GM12878 (cell line): ENCODE data around the gene THSD4. TPM values are rescaled to one million over a fixed set of nuclear protein-coding genes. Genes with fewer than 3 reads are reported as not detected.

Experiments used
- ATAC-seq: fragments of 200-7000 bp; cut with Tn5 transposase; 3 replicates; pipeline ENCODE4 v1.9.1; 2020; ENCODE audit warnings: mild to moderate bottlenecking, moderate library complexity
- BruUV-seq: library from RNA; stranded (reverse); fragments of 400-500 nt; replicated peaks from 2 replicates; lab custom pipeline; 2021; lab: Mats Ljungman, UMichigan
- CTCF ChIA-PET: fragments of 300-600 bp; sonication (Branson Sonifier 250); formaldehyde crosslinking; extraction: SDS; loops from one replicate; lab custom pipeline; 2021; ENCODE audit warnings: inconsistent platforms; lab: Yijun Ruan, JAX
- POLR2A ChIA-PET: fragments of 350-600 bp; formaldehyde crosslinking; extraction: SDS; loops from one replicate; lab custom pipeline; 2021; ENCODE audit warnings: inconsistent platforms; lab: Charles Lee
- RAD21 ChIA-PET: fragments of 300-600 bp; sonication (Branson Sonifier 250); formaldehyde crosslinking; loops from one replicate; lab custom pipeline; 2023; ENCODE audit warnings: antibody characterized with exemption; ENCODE audit not compliant: unreplicated experiment; lab: Charles Lee
- SMC1A ChIA-PET: fragments of 300-600 bp; sonication (Branson Sonifier 250); formaldehyde crosslinking; loops from one replicate; lab custom pipeline; 2023; ENCODE audit not compliant: unreplicated experiment, uncharacterized antibody; lab: Charles Lee
- DNase-seq: peaks from one replicate; pipeline ENCODE4 v3.0.0-alpha.2; 2011; ENCODE audit warnings: low read depth, low spot score
- FAIRE-seq: peaks from 3 replicates; lab custom pipeline; 2011; peaks lifted over from hg19 to GRCh38; lab: Jason Lieb, UNC
- H2AFZ ChIP-seq: 2 replicates; pipeline ENCODE4 v1.6.0; 2011; ENCODE audit warnings: low read depth, low read length, control low read depth; ENCODE audit not compliant: control insufficient read depth
- H3K27ac ChIP-seq: 2 replicates; pipeline ENCODE4 v1.5.1; 2011; ENCODE audit warnings: control low read depth; ENCODE audit not compliant: control insufficient read depth, insufficient read depth
- H3K27me3 ChIP-seq, 2 experiments: replicated peaks in 1 of 2; 2 replicates each; pipeline versions ENCODE4 v1.6.0 to v1.6.1; 2011; ENCODE audit warnings: low read length in 1 of 2; ENCODE audit not compliant: control insufficient read depth in 2 of 2, insufficient read depth in 2 of 2
- H3K36me3 ChIP-seq, 2 experiments: 2 replicates each; pipeline ENCODE4 v1.5.1; 2011; ENCODE audit warnings: low read length in 1 of 2; ENCODE audit not compliant: control insufficient read depth in 2 of 2, insufficient read depth in 2 of 2
- H3K4me1 ChIP-seq: 2 replicates; pipeline ENCODE4 v1.6.1; 2011; ENCODE audit warnings: mild to moderate bottlenecking, low read length, moderate library complexity, mixed read lengths; ENCODE audit not compliant: control insufficient read depth, insufficient read depth
- H3K4me2 ChIP-seq: 2 replicates; pipeline ENCODE4 v1.6.0; 2011; ENCODE audit warnings: control low read depth; ENCODE audit not compliant: control insufficient read depth, insufficient read depth
- H3K4me3 ChIP-seq: fragments of 200-600 bp; sonication (generic); 2 replicates; pipeline ENCODE4 v1.5.1; 2016
- H3K79me2 ChIP-seq: 2 replicates; pipeline ENCODE4 v1.6.0; 2011; ENCODE audit warnings: low read length; ENCODE audit not compliant: control insufficient read depth, insufficient read depth
- H3K9ac ChIP-seq: 2 replicates; pipeline ENCODE4 v1.8.0; 2011; ENCODE audit warnings: low read length, control low read depth, mixed read lengths; ENCODE audit not compliant: control insufficient read depth, insufficient read depth
- H3K9me3 ChIP-seq: replicated peaks from 3 replicates; pipeline ENCODE4 v1.5.1; 2011; ENCODE audit warnings: mild to moderate bottlenecking, low read length; ENCODE audit not compliant: control insufficient read depth, insufficient read depth
- H4K20me1 ChIP-seq: 2 replicates; pipeline ENCODE4 v1.6.0; 2011; ENCODE audit not compliant: control insufficient read depth, insufficient read depth
- HCFC1 ChIP-seq: fragments of 150-350 bp; IDR thresholded peaks from 2 replicates; pipeline ENCODE4 v1.6.1; 2014; ENCODE audit warnings: low read length
- PAX8 ChIP-seq: fragments of 450-650 bp; IDR thresholded peaks from 2 replicates; pipeline ENCODE4 v1.6.1; 2017; ENCODE audit warnings: mild to moderate bottlenecking, moderate library complexity
- SIN3A ChIP-seq: IDR thresholded peaks from 2 replicates; pipeline ENCODE4 v1.6.1; 2012; ENCODE audit warnings: low read depth, low read length, improper control_type of control experiment
- TAF1 ChIP-seq: IDR thresholded peaks from 2 replicates; pipeline ENCODE4 v1.6.1; 2011; ENCODE audit warnings: mild to moderate bottlenecking, low read depth, low read length, borderline replicate concordance
- WGBS: methylation state at CpG from one replicate; pipeline ENCODE4 v1.1.6; 2016; ENCODE audit warnings: low lambda C conversion rate; ENCODE audit not compliant: insufficient replicate concordance, insufficient coverage; ENCODE audit errors: missing lambda C conversion rate; 5-methylcytosine and 5-hydroxymethylcytosine counted together
- in situ Hi-C: fragments of 300-500 bp; cut with MboI; formaldehyde crosslinking; loops from 9 replicates; pipeline ENCODE4 v1.14.3; 2018; ENCODE audit warnings: mixed read lengths
- intact Hi-C: fragments of 100-400 bp; cut with micrococcal nuclease; formaldehyde crosslinking; loops from one replicate; pipeline ENCODE4 v1.14.2; 2022; ENCODE audit not compliant: unreplicated experiment
- polyA plus RNA-seq, 11 experiments: library from polyadenylated mRNA; depleted of rRNA in 4 of 11; unstranded in 6 of 11; stranded (reverse) in 5 of 11; fragments of >200 nt; fragmentation: Nextera tagmentation in 4 of 11; fragmentation: Illumina TruSeq in 1 of 11; extraction: Ambion mirVana in 4 of 11; extraction: Trizol in 1 of 11; gene quantifications; 1 replicate in 1 of 11; 2 replicates in 10 of 11; pipeline versions ENCODE4 v1.2.1 to v1.2.3, GENCODE V29; 2011 to 2016; ENCODE audit warnings: inconsistent platforms in 2 of 11, missing spikeins in 2 of 11, low read depth in 1 of 11
- total RNA-seq, 4 experiments: library from RNA; depleted of rRNA in 3 of 4; stranded (reverse); fragments of >200 nt in 3 of 4; fragmentation: Illumina TruSeq in 1 of 4; extraction: Trizol in 1 of 4; gene quantifications; 2 replicates each; pipeline versions ENCODE4 v1.2.1 to v1.2.3, GENCODE V29; 2013 to 2021
- TF ChIP-seq, protein P1 (sequence below), 3 experiments: IDR thresholded peaks in 2 of 3; conservative IDR thresholded peaks in 1 of 3; 2 replicates each; pipeline ENCODE4 v1.5.1; 2011; ENCODE audit warnings: low read depth in 3 of 3, low read length in 3 of 3, mild to moderate bottlenecking in 3 of 3, control low read depth in 2 of 3, moderate library complexity in 2 of 3, inconsistent platforms in 1 of 3, mixed read lengths in 1 of 3; ENCODE audit not compliant: control insufficient read depth in 2 of 3, insufficient read depth in 1 of 3; ENCODE audit errors: extremely low read depth in 1 of 3

Gene THSD4
- total and polyA plus RNA-seq, 10 of the 15 experiments (the other 5 are each of a cell fraction or from before 2014, with no cell fraction given): 0.04 to 0.13 (median 0.05) TPM; not detected in 7

DNA sequence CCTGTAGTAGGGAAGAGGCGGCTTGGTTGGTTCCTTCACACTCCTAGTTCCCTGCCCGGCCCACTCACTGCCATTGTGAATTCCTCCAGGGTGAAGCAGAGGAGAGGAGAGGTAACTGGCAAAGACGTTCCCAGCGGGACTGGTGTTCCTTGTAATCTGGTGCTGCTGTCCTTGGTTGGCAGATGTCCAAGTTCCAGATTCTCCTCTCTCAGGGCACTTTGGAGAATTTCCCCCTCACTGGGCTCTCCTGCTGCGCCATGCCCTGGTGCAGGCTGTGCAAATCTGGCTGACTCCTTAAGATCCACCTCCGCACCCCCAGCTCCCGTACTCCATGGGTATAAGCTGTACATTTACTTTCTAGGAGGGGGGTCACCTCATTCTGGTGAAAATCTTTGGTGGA is 37.3 kb downstream of the THSD4 start:
- in situ Hi-C loops: no loop called here

More for the DNA sequence above, 37.3 kb downstream of the THSD4 start:
- Histone ChIP-seq H3K9ac (no peak overlapping the region), H3K9me3 (no peaks in the 10 kb centered on the region), H2AFZ (no peak overlapping the region), H3K79me2 (no peaks in the 10 kb centered on the region), H4K20me1 (no peaks in the 10 kb centered on the region), H3K4me3 (no peak overlapping the region), H3K27me3 (no peaks in the 10 kb centered on the region), H3K4me2 (no peak overlapping the region), H3K27ac (no peak overlapping the region), H3K36me3 (no peaks in the 10 kb centered on the region), H3K4me1 (no peaks in the 10 kb centered on the region)
- TF ChIP-seq, protein P1, sequence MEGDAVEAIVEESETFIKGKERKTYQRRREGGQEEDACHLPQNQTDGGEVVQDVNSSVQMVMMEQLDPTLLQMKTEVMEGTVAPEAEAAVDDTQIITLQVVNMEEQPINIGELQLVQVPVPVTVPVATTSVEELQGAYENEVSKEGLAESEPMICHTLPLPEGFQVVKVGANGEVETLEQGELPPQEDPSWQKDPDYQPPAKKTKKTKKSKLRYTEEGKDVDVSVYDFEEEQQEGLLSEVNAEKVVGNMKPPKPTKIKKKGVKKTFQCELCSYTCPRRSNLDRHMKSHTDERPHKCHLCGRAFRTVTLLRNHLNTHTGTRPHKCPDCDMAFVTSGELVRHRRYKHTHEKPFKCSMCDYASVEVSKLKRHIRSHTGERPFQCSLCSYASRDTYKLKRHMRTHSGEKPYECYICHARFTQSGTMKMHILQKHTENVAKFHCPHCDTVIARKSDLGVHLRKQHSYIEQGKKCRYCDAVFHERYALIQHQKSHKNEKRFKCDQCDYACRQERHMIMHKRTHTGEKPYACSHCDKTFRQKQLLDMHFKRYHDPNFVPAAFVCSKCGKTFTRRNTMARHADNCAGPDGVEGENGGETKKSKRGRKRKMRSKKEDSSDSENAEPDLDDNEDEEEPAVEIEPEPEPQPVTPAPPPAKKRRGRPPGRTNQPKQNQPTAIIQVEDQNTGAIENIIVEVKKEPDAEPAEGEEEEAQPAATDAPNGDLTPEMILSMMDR (IDR thresholded peaks at IDR 0.05 in 2 of 3, conservative IDR thresholded peaks at IDR 0.05 in 1 of 3; ENCODE audit: control insufficient read depth in 2 of 3, extremely low read depth in 1 of 3, insufficient read depth in 1 of 3, low read depth in 3 of 3, low read length in 3 of 3): no peak
- TF ChIP-seq HCFC1 (no peak), PAX8 (no peak), SIN3A (no peak), TAF1 (no peak)
- BruUV-seq: no TSS peak
- ChIA-PET POLR2A (no interaction called here), RAD21 (no interaction called here), CTCF (no interaction called here), SMC1A (no interaction called here)
- FAIRE-seq (no peak), DNase-seq (no peak), ATAC-seq (no peak)
- intact Hi-C loops: no loop called here
- WGBS: 40% methylated on average over 7 of the region's 7 CpGs
